Mesenchymal stem cell (in vitro differentiated cells and primary cell): ENCODE measurements around the gene GATD1.
"Not testable (repeated sequence)": the region's sequence is repeated elsewhere in the genome, so short reads cannot be mapped to it uniquely, and the experiment has no call there.

Experiments
- DNase-seq: peaks from one replicate; pipeline ENCODE4 v3.0.0-alpha.2; 2013
- H2AFZ ChIP-seq: one replicate; pipeline ENCODE4 v1.6.1; 2013; ENCODE audit warnings: low read depth, mild to moderate bottlenecking, control low read depth, inconsistent platforms, low read length, moderate library complexity
- H2AK5ac ChIP-seq: 2 replicates; pipeline ENCODE4 v1.6.1; 2013; ENCODE audit warnings: low read length, moderate library complexity, mild to moderate bottlenecking, inconsistent platforms; ENCODE audit not compliant: severe bottlenecking
- H2BK120ac ChIP-seq: one replicate; pipeline ENCODE4 v1.6.1; 2013; ENCODE audit warnings: low read depth, mild to moderate bottlenecking, inconsistent platforms, low read length, moderate library complexity
- H2BK12ac ChIP-seq, 2 experiments: one replicate each; pipeline ENCODE4 v1.6.1; 2013; ENCODE audit warnings: inconsistent platforms in 2 of 2, low read length in 2 of 2, mild to moderate bottlenecking in 2 of 2, moderate library complexity in 2 of 2, control low read depth in 1 of 2
- H2BK15ac ChIP-seq: one replicate; pipeline ENCODE4 v1.6.1; 2013; ENCODE audit warnings: mild to moderate bottlenecking, low read depth, inconsistent platforms; ENCODE audit not compliant: poor library complexity, severe bottlenecking
- H2BK5ac ChIP-seq: 2 replicates; pipeline ENCODE4 v1.6.1; 2013; ENCODE audit warnings: low read depth, mild to moderate bottlenecking, low read length, control low read depth, inconsistent platforms; ENCODE audit not compliant: poor library complexity, severe bottlenecking
- H3K14ac ChIP-seq, 2 experiments: one replicate each; pipeline ENCODE4 v1.6.1; 2013; ENCODE audit warnings: inconsistent platforms in 2 of 2, low read length in 2 of 2, control low read depth in 1 of 2, mild to moderate bottlenecking in 1 of 2, moderate library complexity in 1 of 2
- H3K18ac ChIP-seq, 2 experiments: one replicate each; pipeline ENCODE4 v1.6.1; 2013; ENCODE audit warnings: inconsistent platforms in 2 of 2, low read length in 2 of 2, control low read depth in 1 of 2, low read depth in 1 of 2, mild to moderate bottlenecking in 1 of 2
- H3K23ac ChIP-seq, 2 experiments: one replicate each; pipeline ENCODE4 v1.6.1; 2013; ENCODE audit warnings: inconsistent platforms in 2 of 2, low read length in 2 of 2, mild to moderate bottlenecking in 2 of 2, moderate library complexity in 2 of 2, control low read depth in 1 of 2
- H3K27ac ChIP-seq: 2 replicates; pipeline ENCODE4 v1.5.1; 2013; ENCODE audit warnings: mild to moderate bottlenecking, moderate library complexity, low read length, control low read depth, inconsistent platforms; ENCODE audit not compliant: poor library complexity, severe bottlenecking
- H3K27me3 ChIP-seq, 2 experiments: 2 replicates each; pipeline versions ENCODE4 v1.6.1 to v1.7.0; 2013; ENCODE audit warnings: low read length in 2 of 2, mild to moderate bottlenecking in 2 of 2, moderate library complexity in 2 of 2, control low read depth in 1 of 2, inconsistent platforms in 1 of 2; ENCODE audit not compliant: control insufficient read depth in 1 of 2, insufficient read depth in 1 of 2
- H3K36me3 ChIP-seq, 2 experiments: 2 replicates each; pipeline versions ENCODE4 v1.6.1 to v1.7.0; 2013; ENCODE audit warnings: low read length in 2 of 2, control low read depth in 1 of 2, inconsistent platforms in 1 of 2, low read depth in 1 of 2, mild to moderate bottlenecking in 1 of 2; ENCODE audit not compliant: insufficient read depth in 2 of 2, control insufficient read depth in 1 of 2
- H3K4ac ChIP-seq, 2 experiments: one replicate each; pipeline ENCODE4 v1.6.1; 2013; ENCODE audit warnings: inconsistent platforms in 2 of 2, low read length in 2 of 2, mild to moderate bottlenecking in 2 of 2, moderate library complexity in 2 of 2, control low read depth in 1 of 2, low read depth in 1 of 2
- H3K4me1 ChIP-seq: 2 replicates; pipeline ENCODE4 v1.6.1; 2013; ENCODE audit warnings: low read depth, low read length, control low read depth; ENCODE audit not compliant: control insufficient read depth, insufficient read depth
- H3K4me2 ChIP-seq: 2 replicates; pipeline ENCODE4 v1.6.1; 2013; ENCODE audit warnings: low read length, mild to moderate bottlenecking, inconsistent platforms; ENCODE audit not compliant: poor library complexity, severe bottlenecking
- H3K4me3 ChIP-seq, 2 experiments: 2 replicates each; pipeline versions ENCODE4 v1.5.1 to v1.7.0; 2013; ENCODE audit warnings: low read length in 2 of 2, mild to moderate bottlenecking in 2 of 2, control low read depth in 1 of 2, low read depth in 1 of 2; ENCODE audit not compliant: insufficient read depth in 1 of 2
- H3K79me1 ChIP-seq: replicated peaks from 2 replicates; pipeline ENCODE4 v1.6.1; 2013; ENCODE audit warnings: mild to moderate bottlenecking, control low read depth, low read length, inconsistent platforms; ENCODE audit not compliant: poor library complexity, severe bottlenecking
- H3K9ac ChIP-seq: 2 replicates; pipeline ENCODE4 v1.7.0; 2013; ENCODE audit warnings: mild to moderate bottlenecking, low read length, moderate library complexity
- H3K9me3 ChIP-seq: 2 replicates; pipeline ENCODE4 v1.7.0; 2013; ENCODE audit warnings: mild to moderate bottlenecking, low read length; ENCODE audit not compliant: control insufficient read depth
- H4K8ac ChIP-seq: one replicate; pipeline ENCODE4 v1.6.1; 2013; ENCODE audit warnings: inconsistent platforms, mild to moderate bottlenecking, low read length, moderate library complexity
- H4K91ac ChIP-seq: one replicate; pipeline ENCODE4 v1.6.1; 2013; ENCODE audit warnings: mild to moderate bottlenecking, low read length, inconsistent platforms
- WGBS: methylation state at CpG from one replicate; pipeline ENCODE4 v1.1.7; 2013; ENCODE audit warnings: mixed read lengths; 5-methylcytosine and 5-hydroxymethylcytosine counted together

Gene GATD1

GRCh38 chr11:737899-738298 is 39.4 kb downstream of the GATD1 start:
- H4K8ac ChIP-seq, H3K23ac ChIP-seq, H2BK120ac ChIP-seq, H2BK12ac ChIP-seq, H3K27ac ChIP-seq, H3K36me3 ChIP-seq, H2AFZ ChIP-seq, H2BK5ac ChIP-seq, H3K4me1 ChIP-seq, H2AK5ac ChIP-seq, H3K18ac ChIP-seq, H2BK15ac ChIP-seq, H3K9me3 ChIP-seq, H3K79me1 ChIP-seq, H3K4me2 ChIP-seq, H3K14ac ChIP-seq, H3K9ac ChIP-seq, DNase-seq, H4K91ac ChIP-seq, H3K4me3 ChIP-seq: not testable (repeated sequence)
- peaks cover 4 to 34% of the 10 kb centered on the region in 2 experiments for H3K27me3 ChIP-seq
- WGBS = 88% methylated on average over 10 of the region's 10 CpGs
- peak overlapping the region in 1 of 2 experiments; percentile 7 for H3K4ac ChIP-seq

DNA sequence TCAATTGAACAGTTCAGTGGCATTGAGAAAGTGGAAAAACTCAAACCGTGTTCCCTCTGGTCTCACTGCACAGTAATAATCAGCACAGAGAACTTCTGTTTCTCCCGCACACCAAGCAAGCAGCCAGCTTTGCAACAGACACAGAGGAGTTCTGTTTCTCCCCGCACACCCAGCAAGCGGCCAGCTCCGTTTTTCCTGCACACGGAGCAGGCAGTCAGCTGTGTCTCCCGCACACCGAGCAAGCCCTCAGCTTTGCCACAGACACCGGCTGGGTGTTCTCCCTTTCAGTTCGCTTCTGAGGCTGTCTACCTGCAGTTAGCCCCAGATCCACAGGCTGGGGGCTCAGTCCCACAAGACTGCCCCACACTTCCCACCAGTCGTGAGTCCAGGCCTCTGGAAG is 39.9 kb downstream of the GATD1 start:
- H2AK5ac ChIP-seq = no peak overlapping the region
- H2BK5ac ChIP-seq = no peak overlapping the region
- H3K27ac ChIP-seq = no peak overlapping the region

GRCh38 chr11:734541-734940 is 42.7 kb downstream of the GATD1 start:
- not testable (repeated sequence) for H2BK120ac ChIP-seq, H3K27ac ChIP-seq, H3K79me1 ChIP-seq, H3K4me3 ChIP-seq, H3K9ac ChIP-seq, H2AK5ac ChIP-seq, H3K4me2 ChIP-seq, H4K8ac ChIP-seq, H2BK5ac ChIP-seq, H3K36me3 ChIP-seq, DNase-seq, H4K91ac ChIP-seq, H3K23ac ChIP-seq, H2BK12ac ChIP-seq, H3K18ac ChIP-seq, H2AFZ ChIP-seq, H3K14ac ChIP-seq, H3K9me3 ChIP-seq, H3K4ac ChIP-seq, H2BK15ac ChIP-seq, H3K4me1 ChIP-seq
- H3K27me3 ChIP-seq = peaks cover 4 to 44% of the 10 kb centered on the region in 2 experiments
- 96% methylated on average over 21 of the region's 26 CpGs for WGBS

More for the DNA sequence above, 39.9 kb downstream of the GATD1 start:
- Histone ChIP-seq H2BK15ac (no peak overlapping the region), H3K4me1 (peaks cover 5% of the 10 kb centered on the region), H3K23ac (no peak overlapping the region), H3K4me2 (no peak overlapping the region), H3K36me3 (no peaks in the 10 kb centered on the region), H3K79me1 (no peaks in the 10 kb centered on the region), H3K4ac (no peak overlapping the region), H2BK12ac (no peak overlapping the region), H2BK120ac (no peak overlapping the region), H3K4me3 (no peak overlapping the region), H3K27me3 (peaks cover 4 to 39% of the 10 kb centered on the region in 2 experiments), H3K14ac (no peak overlapping the region), H3K9ac (no peak overlapping the region), H3K18ac (no peak overlapping the region), H2AFZ (no peak overlapping the region), H3K9me3 (no peaks in the 10 kb centered on the region), H4K8ac (no peak overlapping the region), H4K91ac (no peak overlapping the region)
- DNase-seq = no peak
- WGBS = 79% methylated on average over 11 of the region's 11 CpGs

DNA sequence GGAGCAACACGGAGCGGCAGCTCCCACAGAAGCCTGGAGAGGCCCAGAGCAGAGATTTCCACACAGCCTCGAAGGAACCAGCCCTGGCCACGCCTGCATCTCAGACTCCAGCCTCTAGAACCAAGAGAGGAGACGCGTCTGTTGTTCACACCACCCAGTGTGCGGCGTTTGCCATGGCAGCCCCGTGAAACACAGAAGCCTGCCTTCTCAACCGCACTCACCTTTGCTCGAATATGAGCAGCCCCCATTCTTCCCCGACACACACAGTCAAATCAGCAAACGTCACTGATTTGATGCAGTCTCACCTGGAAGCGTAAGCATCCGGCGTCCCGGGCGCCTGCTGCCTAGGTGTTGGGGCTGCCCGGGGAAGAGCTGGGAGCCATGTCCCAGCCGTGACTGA is 44.2 kb downstream of the GATD1 start:
- Histone ChIP-seq H2AK5ac (no peak overlapping the region), H2BK120ac (no peak overlapping the region), H4K8ac (no peak overlapping the region), H3K14ac (no peak overlapping the region), H3K4me1 (peaks cover 21% of the 10 kb centered on the region), H3K18ac (no peak overlapping the region), H3K4ac (no peak overlapping the region), H3K4me3 (no peak overlapping the region), H3K4me2 (no peak overlapping the region), H2BK5ac (no peak overlapping the region), H3K9me3 (no peaks in the 10 kb centered on the region), H3K9ac (no peak overlapping the region), H3K79me1 (no peaks in the 10 kb centered on the region), H3K27ac (no peak overlapping the region), H2BK15ac (no peak overlapping the region), H2BK12ac (no peak overlapping the region), H3K23ac (no peak overlapping the region), H2AFZ (no peak overlapping the region), H3K27me3 (peaks cover 4 to 38% of the 10 kb centered on the region in 2 experiments), H3K36me3 (no peaks in the 10 kb centered on the region), H4K91ac (no peak overlapping the region)
- no peak for DNase-seq
- WGBS = 86% methylated on average over 20 of the region's 20 CpGs
